ENCODE data around the gene JMJD6.
"Not testable (repeated sequence)": the region's sequence is repeated elsewhere in the genome, so short reads cannot be mapped to it uniquely, and the experiment has no call there.

The JMJD6 gene

DNA sequence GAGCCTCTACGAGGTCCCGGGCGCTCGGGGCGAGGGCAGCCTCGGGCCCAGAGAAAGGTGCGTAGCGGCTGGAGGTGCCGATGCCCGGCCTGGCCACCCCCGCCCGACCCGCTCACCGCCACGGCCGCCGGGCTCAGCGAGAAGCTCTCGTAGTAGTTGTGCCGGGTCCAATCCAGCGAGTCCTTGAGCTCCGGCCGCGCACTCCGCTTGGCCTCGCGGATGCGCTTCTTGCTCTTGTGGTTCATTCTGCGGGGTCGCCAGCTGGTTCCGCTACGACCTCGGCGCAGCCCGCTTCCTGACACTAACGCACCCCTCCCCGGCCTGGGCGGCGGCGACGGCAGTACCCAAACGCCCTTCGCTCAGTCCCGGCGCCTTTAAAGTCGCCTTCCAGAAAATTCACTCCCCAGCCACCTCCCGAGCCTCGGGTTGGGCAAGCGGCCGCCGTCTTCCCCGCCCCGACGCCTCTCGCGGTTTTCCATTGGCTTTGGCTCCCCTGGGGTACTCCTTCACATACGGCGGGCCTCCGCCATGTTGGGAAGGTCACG lies at the start of gene JMJD6:
TSS of gene JMJD6 (minus strand) at position 376 of the 545 bp plus-strand sequence. CDS start at position 245, 131 bp downstream.
- DNase-seq (ENCODE audit: low read depth in 2 of 2): peak; percentile 84 to 89

DNA sequence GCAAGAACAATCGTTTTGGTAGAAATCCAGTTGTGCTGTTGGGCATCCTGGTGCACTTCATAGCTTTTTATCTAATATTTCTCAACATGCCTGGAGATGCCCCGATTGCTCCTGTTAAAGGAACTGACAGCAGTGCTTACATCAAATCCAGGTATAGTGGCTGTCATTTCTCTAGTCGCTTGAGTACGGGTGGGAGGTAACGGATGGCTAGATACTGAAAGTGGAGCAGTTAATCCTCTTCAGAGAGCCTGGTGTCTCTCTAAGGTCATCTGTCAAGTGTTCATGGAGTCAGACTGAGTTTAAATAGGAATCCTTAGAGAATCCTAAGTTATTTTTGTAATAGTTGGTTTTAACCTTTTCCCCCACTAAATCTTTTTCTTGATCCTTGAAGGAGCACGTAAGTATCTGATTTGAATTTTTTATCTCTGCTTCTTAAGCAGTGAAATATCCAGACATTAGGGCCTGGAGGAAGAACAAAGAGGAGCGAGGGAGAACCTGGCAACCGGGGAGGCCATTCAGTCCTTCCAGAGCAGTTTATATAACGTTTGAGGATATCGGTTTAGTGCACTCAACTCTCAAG lies 48.7 kb upstream of the JMJD6 start:
- no peak for DNase-seq (ENCODE audit: low read depth in 2 of 2)

DNA sequence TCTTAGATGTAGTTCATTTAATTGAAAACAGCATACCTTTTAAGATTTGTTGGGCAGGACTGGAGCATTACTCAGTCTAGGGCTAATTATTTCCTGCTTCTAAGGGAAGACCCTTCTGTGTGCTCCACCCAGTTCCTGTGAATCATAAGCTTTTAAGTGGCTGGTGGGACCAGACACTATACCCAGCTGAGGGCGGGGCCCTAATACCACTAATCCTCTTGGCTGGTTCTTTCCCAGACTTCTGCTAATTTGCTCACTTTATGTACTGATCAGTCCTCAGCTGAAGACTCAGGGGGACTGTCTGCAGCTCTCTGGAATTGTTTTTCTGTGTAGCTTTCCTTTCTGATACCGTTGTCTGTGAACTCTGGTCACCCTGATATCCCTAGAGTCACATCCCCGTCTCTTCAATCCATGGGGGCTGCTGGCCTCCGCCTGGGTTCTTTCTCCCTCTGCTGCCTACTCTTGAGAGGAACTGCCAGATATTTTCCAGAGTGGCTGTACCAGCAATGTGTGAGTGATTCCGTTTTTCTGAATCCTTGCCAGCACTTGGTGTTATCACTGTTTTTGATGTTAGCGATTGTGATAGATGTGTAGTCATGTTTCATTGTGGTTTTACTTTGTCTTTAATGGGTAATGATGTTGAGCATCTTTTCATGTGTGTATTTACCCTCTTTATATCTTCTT lies 46.6 kb upstream of the JMJD6 start:
- DNase-seq (ENCODE audit: low read depth in 2 of 2): peak; percentile 68 to 72

DNA sequence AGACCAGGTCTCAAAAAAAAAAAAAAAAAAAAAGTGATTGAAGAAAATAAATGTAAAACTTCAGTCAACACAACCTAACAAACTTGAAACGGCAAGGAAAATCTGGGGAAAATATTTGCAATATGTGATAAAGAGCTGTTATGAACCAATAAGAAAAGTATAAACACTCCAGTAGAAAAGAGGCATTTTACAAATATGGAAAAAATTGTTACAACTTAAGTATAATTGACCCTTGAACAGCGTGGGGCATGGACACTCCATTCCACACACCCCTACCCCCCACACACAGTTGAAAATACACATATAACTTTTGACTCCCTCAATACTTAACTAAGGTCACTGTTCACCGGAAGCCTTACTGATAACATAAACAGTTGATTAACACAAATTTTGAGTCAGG lies 32.2 kb upstream of the JMJD6 start:
- DNase-seq (ENCODE audit: low read depth in 2 of 2): no peak

DNA sequence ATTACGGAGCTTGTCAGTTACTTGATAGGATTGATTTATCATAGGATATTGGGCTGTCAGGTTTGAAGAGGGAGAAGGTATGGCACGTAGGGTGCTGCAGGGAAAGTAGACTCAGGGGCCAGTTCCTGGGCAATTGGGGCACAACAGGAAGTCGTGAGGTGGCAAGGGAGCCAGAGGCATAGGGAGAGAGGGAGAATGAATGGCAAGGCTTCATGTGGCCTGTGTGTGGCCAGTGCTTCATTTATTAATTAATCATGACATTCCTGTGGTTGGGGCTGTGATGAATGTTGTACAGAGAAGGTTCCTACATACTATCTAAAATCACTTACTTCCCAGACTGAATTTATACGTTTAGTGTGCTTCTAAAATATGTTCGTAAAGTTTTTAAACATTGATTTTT lies 30.9 kb upstream of the JMJD6 start:
- no peak for DNase-seq (ENCODE audit: low read depth in 2 of 2)

DNA sequence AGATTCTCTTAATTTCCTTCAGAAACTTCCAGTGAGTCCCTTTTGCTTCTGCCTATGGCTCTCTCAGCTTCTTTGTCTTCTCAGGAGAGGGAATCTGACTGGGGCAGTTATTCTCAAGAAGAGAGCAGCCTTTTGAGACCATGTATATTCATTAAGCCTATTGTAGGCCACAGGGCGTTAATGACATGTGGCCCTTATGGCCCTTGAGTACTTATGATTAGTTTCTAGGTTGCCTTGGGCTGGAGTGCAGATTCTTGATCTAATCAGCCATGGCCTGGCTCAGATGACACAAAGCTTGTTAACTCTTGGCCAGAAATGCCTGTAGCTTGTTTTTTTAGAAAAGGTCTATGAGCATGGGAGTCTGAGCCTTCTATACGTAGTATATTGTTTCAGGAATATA lies 28.9 kb upstream of the JMJD6 start:
- DNase-seq (ENCODE audit: low read depth in 2 of 2): no peak

DNA sequence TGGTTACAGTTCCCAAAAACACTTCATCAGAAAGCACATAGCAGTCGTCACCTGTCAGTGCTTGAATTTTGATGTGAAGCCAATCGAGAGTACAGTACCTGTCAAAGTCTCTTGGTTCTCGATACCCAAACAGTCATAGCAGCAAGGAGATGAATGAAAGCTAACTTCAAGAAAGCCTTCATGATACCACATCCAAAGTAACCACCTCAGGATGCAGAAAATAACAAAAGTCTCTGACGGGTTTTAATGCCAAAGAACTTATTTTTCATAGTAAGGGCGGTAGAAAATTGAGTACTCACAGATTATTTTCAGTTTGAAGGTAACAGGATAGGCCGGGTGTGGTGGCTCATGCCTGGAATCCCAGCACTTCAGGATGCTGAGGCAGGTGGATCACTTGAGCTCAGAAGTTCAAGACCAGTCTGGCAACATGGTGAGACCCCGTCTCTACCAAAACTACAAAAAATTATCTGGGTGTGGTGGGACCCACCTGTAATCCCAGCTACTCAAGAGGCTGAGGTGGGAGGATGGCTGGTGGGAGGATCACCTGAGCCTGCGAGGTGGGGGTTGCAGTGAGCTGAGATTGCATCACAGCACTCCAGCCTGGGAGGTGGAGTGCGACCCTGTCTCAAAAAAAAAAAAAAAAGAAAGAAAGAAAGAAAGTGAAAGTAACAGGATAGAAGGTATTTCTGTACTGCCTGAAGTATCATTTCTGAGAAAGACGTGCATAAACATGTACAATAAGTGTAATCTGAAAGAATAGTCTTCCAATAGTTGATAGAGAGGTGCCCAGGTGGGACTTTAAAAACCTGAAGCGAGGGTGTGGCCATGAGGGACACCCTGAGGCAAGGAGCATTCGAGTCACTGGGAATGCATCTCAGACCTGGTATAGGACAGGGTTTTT lies 26.9 kb upstream of the JMJD6 start:
- DNase-seq (ENCODE audit: low read depth in 2 of 2): no peak

DNA sequence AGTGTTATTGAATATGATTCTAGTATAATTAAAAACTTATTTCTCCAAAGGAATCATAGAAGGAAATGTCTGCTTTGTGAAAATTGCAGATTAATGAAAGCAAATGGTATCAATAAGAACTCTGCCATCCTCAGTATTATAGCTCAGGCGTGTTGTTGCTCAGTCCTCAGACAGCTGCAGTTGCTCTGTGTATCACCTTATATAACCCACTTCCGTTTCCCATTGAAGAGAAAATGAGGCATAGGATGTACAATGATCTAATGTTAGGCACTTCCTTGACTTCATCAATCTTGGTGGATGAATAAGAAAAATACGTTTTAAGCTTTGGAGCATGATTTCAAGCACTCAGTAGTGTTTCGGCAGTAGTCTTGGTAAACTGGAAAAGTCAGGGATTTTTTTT lies 25.6 kb upstream of the JMJD6 start:
- DNase-seq (ENCODE audit: low read depth in 2 of 2): no peak

DNA sequence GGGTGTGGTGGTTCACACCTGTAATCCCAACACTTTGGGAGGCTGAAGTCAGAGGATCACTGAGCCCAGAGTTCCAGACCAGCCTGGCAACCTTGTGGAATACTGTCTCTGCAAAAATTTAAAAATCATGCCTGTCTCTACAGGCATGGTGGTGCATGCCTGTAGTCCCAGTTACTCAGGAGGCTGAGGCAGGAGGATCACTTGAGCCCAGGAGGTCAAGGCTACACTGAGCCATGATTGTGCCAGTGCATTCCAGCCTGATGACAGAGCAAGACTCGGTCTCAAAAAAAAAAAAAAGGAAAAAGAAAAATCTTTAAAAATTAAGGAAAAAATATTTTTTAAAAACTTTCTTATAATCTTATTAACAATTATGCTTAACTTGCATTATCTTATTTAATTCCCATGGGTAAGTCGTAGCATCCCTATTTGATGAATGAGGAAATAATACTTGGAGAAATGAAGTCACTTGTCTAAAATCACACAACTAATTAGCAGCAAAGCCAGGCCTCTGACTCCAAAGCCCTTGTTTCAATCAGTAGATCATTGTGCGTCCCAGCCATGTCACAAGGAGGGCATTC lies 25.1 kb upstream of the JMJD6 start:
- no peak for DNase-seq (ENCODE audit: low read depth in 2 of 2)

DNA sequence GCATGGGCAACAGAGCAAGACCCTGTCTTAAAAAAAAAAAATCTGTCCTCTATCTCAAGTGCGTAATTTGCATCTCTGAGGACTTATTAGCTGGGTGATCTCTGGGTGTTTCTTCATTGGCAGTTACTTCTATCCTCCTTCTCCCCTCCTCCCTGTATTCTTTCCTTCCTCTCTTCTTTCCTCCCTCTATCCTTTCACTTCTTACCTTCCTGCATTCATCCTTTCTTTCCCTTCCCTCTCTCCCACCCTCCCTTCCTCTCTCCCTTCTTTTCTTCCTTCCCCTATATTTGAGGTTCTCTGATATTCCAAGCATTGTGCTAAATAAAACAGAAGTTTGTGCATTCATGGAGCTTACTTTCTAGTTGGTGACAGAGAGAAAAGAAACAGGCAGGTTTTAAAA lies 22.3 kb upstream of the JMJD6 start:
- DNase-seq (ENCODE audit: low read depth in 2 of 2): no peak

DNA sequence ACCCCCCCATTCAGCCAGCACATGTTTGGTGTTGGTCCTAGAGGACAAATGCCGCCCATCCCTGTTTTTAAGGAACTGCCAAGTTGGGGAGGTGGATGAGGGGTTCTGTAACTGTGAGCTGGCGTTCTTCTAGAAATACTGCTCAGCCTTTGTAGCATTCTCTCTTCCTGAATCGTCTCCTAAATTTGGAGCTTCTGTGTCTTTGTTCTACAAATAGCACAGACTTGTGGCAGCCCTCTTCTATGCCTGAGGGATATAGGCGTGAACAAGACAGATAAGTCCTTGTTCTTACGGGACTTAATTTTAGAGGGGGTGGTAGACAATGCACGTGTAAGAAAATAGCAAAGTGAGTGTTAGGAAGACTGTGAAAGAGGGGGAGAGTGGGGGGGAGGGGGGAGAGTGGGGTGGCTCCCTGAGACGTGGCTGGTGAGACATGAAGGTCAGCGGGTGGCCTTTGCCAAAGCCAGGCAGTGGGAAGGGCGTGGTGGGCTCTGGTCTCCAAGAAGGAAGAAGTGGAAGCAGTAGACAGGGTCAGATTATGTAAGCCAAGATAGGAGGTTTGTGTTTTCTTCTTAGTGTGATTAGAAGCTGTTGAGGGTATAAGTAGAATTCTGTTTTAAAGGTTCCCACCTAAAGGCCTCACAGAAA lies 21.4 kb upstream of the JMJD6 start:
- DNase-seq (ENCODE audit: low read depth in 2 of 2): no peak

DNA sequence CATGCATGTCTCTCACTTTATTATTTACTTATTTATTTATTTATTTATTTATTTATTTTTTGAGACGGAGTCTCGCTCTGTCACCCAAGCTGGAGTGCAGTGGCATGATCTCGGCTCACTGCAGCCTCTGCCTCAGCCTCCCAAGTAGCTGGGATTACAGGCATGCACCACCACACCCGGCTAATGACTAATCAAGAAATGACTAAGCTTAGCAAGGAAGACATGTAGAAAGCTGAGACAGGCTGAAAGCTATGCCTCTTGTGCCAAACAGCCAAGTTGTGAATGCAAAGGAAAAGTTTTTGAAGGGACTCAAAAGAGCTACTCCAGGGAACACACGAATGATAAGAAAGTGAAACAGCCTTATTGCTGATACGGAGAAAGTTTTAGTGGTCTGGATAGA lies 19.4 kb upstream of the JMJD6 start:
- not testable (repeated sequence) for DNase-seq (ENCODE audit: low read depth in 2 of 2)

DNA sequence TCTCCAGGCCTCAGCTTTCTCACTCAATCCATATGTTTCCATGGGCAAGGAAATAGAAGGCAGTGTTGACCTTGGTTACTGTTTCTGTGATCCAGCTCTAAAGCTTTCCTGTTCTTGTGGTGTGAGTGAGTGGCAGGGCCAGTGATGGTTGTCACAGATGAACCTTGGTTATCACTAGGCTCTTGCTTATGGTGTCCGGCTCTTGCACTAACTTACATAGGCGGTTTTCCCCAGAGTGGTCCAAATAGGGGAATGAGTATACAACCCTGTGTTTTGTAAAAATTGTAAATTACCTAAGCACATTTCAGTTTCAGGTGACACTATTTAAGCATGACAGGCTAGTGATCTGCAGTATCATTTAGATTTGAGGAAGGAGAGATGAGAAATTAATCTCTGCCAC lies 18.3 kb upstream of the JMJD6 start:
- no peak for DNase-seq (ENCODE audit: low read depth in 2 of 2)

DNA sequence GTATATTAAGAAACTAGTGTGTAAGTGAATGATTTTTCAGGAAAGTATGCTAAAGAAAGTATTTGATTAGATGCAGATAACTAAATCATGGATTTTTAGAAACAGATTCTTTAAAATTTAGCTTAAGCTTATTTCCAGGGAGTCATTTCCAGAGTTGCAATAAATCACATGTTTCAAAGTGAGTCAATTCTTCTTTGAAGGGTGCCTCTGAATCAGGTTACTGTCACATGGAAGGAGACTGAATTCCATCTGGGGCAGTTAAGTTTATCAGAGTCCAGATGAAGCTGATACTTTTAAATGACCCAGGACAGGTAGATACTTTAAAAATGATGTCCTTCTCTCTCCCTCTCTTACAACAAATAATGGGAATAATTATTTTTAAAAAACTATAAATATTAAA lies 16.6 kb upstream of the JMJD6 start:
- no peak for DNase-seq (ENCODE audit: low read depth in 2 of 2)

DNA sequence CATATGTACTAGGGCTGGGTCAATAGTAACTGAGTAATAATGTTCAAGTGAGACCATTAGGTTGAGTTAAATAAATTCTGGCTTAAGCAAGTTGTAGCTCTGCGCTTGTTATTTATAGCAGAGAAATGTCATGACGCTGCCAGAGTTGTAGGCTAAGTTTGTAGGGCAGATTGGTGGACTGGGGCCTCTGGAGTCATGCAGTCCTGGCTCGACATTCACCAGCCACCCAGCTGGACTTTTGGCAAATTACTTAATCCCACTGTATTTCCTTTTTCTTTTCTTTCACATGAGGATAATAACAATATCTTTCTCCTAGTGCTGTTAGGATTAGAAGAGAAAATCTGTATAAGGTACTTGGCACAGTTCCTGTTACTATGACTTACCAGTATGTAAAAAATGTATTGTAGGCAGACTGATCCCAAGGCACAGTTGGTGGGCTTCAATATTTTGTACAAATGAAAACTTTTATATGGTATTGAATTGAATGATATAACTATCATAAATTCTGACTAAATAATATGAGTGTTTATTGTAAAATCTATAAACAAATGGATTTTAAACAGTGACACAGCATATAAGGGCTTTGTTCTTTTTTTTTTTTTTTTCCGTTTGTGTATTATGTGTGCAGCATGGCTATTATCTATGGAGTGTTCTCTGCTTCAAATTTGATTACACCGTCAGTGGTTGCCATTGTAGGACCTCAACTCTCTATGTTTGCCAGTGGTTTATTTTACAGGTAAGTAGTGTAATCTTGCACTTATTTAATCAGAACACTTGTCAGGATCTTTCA lies 14.1 kb upstream of the JMJD6 start:
- no peak for DNase-seq (ENCODE audit: low read depth in 2 of 2)

DNA sequence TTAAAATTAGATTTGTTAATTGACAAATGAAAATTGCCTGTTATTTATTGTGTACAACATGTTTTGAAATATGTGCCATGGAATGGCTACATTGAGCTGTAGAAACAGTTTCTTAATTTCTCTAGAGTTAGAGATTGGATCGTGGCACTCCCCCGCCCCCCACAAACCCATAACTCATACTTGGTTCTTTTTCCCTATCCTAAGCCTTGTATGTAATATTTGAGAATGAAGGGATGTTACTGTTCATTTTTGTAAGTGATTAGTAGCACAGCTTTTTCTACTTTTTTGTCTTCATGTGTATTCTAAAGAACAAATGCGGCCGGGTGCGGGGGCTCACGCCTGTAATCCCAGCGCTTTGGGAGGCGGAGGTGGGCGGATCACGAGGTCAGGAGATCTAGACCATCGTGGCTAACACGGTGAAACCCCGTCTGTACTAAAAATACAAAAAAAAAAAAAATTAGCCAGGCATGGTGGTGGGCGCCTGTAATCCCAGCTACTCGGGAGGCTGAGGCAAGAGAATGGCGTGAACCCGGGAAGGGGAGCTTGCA lies 13.2 kb upstream of the JMJD6 start:
- DNase-seq (ENCODE audit: low read depth in 2 of 2): not testable (repeated sequence)

DNA sequence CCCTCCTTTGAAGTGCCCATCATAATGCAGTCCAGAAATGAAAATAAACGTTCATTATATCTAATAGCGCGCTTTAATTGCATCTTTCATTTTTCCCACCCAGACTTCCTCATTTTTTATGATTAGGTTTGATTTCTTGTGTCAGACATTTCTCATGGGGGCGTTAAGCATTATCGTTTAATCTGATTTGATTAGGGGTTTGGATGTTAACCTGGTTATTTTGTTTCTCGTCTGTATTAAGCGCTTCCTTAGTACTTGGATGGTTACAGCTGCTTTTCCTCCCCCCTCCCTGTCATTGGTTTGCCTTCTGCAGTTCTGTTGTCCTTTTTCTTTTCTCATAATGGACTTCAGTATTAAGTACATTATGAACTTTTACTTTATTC lies 12.1 kb upstream of the JMJD6 start:
- DNase-seq (ENCODE audit: low read depth in 2 of 2): no peak

DNA sequence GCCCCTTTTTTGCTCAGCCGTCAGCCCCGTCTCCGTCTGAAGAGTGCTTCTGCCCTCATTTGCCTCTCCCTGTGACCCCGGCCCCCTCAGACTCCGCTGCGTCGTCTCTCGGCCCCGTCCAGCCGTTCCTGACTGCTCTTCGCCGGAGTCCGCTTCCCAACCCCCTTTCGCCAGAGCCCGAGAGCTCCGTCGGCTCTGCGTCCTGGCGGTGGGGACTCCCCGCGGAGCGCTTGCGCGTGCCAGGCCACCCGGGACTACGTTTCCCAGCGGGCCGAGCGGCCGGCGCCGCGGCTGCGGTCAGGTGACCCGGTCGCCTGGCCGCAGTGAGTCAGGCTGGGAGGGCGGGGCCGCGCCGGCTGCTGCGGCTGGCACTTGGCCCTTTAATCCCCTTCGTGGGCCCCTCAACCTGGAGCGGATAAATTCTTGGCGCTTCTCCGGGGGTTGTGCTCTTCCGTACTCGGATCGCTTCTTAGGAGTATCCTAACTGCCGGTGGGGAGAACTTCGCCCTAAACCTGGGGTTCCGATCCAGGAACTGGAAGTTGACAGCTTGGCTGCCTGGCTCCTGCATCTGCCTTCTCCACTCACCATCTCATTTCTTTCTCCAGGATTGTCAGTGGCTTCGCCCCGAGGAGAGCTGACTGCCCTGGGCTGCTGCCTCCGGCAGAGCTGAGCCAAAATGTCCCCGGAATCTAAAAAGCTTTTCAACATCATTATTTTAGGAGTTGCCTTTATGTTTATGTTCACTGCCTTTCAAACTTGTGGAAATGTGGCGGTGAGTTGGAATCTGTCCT lies 11.5 kb upstream of the JMJD6 start, which contains the start of gene MFSD11:
TSS of gene MFSD11 (plus strand) at position 444 of the 792 bp plus-strand sequence. CDS start at position 678, 234 bp downstream.
- peak; percentile 90 to 91 for DNase-seq (ENCODE audit: low read depth in 2 of 2)

DNA sequence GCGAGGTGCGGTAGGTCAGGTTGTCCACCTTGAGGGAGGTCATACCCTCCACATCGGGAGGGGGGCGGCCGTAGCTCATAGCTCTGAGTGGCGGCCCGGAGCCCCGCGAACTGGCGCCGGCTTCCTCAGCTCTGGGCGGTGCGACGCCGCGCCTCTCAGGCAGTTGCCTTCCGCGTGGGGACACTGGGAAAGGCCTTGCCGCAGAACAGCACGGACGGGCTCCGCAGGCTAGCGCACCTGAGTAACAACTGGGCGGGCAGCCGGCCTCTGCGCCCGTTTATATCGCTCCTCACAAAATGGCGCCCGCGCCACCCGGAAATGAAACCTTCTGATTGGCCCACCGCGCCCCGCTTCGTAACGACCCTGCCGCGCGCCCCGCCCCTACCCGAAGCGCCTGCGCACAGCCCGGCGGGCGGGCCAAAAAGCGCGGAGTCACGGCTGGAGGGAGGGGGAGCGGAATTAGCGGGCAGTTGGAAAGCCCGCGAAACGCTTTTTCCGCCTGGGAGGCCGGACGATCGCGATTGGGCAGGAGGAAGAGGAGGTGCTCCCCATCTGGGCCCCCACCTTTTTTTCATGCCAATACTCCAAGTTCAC lies 10.8 kb upstream of the JMJD6 start, which contains the start of gene SRSF2:
TSS of gene SRSF2 (minus strand) at position 250 of the 594 bp plus-strand sequence. CDS start at position 79, 171 bp downstream.
- peak; percentile 98 to 99 for DNase-seq (ENCODE audit: low read depth in 2 of 2)

All from fibroblast of skin of left biceps (primary cell).